Fibroblast of pulmonary artery (primary cell): ENCODE results near the gene PEAR1.

Source experiments
- DNase-seq: peaks from one replicate; pipeline ENCODE4 v3.0.0-alpha.2; 2010; ENCODE audit warnings: low read depth
- H3K4me3 ChIP-seq: replicated peaks from 2 replicates; pipeline ENCODE4 v1.5.1; 2011; ENCODE audit warnings: low read depth, mild to moderate bottlenecking, control low read depth, low read length, moderate library complexity
- TF ChIP-seq, protein P1 (sequence below): IDR thresholded peaks from 2 replicates; pipeline ENCODE4 v1.5.1; 2011; ENCODE audit warnings: mild to moderate bottlenecking, control low read depth, low read length, inconsistent platforms; ENCODE audit errors: missing control alignments

PEAR1 gene

GRCh38 chr1:156881663-156882062 is 11.9 kb upstream of the PEAR1 start:
- TF ChIP-seq, protein P1, sequence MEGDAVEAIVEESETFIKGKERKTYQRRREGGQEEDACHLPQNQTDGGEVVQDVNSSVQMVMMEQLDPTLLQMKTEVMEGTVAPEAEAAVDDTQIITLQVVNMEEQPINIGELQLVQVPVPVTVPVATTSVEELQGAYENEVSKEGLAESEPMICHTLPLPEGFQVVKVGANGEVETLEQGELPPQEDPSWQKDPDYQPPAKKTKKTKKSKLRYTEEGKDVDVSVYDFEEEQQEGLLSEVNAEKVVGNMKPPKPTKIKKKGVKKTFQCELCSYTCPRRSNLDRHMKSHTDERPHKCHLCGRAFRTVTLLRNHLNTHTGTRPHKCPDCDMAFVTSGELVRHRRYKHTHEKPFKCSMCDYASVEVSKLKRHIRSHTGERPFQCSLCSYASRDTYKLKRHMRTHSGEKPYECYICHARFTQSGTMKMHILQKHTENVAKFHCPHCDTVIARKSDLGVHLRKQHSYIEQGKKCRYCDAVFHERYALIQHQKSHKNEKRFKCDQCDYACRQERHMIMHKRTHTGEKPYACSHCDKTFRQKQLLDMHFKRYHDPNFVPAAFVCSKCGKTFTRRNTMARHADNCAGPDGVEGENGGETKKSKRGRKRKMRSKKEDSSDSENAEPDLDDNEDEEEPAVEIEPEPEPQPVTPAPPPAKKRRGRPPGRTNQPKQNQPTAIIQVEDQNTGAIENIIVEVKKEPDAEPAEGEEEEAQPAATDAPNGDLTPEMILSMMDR, result no peak
- DNase-seq, result no peak
- no peak overlapping the region for H3K4me3 ChIP-seq

- TF ChIP-seq, protein P1, result no peak
- no peak overlapping the region for H3K4me3 ChIP-seq
- no peak for DNase-seq
Observed at GRCh38 chr1:156882543-156882942, 11.0 kb upstream of the PEAR1 start.

DNA sequence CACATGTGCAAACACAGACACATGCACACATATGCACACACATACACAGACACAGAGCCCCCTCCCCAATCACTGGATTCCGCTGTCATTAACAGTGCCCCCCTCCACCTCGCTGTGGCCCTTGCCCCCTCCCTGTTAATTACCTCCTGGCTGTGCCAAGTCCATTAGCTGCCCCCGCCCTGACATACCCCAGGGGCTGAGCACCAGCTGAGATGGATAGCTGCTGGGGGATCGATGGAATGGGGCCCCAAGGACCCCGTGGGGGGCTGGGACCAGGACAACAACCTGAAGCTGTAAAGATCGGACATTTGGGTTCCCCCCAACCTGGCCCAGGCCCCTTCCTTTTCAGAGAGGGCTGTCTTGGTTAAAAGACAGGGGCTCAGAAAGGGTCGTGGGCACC is 9.6 kb upstream of the PEAR1 start:
- DNase-seq, result no peak
- TF ChIP-seq, protein P1, result no peak
- H3K4me3 ChIP-seq, result no peak overlapping the region

- DNase-seq, result no peak
- H3K4me3 ChIP-seq, result no peak overlapping the region
- TF ChIP-seq, protein P1, result no peak
Observed at GRCh38 chr1:156884560-156885184, 8.8 kb upstream of the PEAR1 start.

GRCh38 chr1:156885314-156885713 is 8.2 kb upstream of the PEAR1 start:
- no peak overlapping the region for H3K4me3 ChIP-seq
- TF ChIP-seq, protein P1, result no peak
- DNase-seq, result no peak

GRCh38 chr1:156885880-156886355 is 7.6 kb upstream of the PEAR1 start:
- H3K4me3 ChIP-seq, result no peak overlapping the region
- TF ChIP-seq, protein P1, result no peak
- no peak for DNase-seq
